Measurements from ENCODE around the gene ABCB7.
"Not testable (repeated sequence)": the region's sequence is repeated elsewhere in the genome, so short reads cannot be mapped to it uniquely, and the experiment has no call there.

ABCB7 gene

GRCh38 chrX:75086731-75087195 lies 69.3 kb downstream of the ABCB7 start:
- DNase-seq, result no peak

DNA sequence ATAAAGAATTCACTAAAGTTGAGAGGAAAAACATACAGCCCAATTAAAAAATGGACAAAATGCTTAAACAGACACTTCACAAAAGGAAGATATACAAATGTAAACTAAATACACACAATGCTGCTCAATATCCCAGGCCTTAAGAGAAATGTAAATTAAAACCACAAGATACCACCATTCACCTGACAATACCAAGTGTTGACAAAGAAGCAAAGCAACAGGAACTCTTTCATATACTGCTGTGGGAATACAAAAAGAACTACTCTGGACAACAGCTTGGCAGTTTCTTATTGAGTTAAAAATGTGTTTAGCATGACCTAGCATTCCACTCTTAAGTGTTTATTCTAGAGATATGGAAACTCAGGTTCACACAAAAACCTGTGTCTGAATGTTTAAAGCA lies 71.3 kb downstream of the ABCB7 start:
- no peak for DNase-seq

GRCh38 chrX:75076429-75076828 lies 79.7 kb downstream of the ABCB7 start:
- DNase-seq, result no peak

DNA sequence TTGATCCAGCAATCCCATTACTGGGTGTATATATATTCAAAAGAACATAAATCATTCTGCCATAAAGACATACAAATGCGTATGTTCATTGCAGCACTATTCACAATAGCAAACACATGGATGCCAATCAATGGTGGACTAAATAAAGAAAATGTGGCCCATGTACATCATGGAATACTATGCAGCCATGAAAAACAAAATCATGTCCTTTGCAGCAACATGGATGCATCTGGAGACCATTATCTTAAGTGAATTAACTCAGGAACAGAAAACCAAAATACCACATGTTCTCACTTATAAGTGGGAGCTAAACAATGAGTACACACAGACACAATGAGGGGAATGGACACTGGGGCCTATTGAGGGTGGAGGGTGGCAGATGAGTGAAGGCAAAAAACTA lies 81.6 kb downstream of the ABCB7 start:
- no peak for DNase-seq

- DNase-seq, result no peak
These were observed 84.7 kb downstream of the ABCB7 start for GRCh38 chrX:75071334-75071733.

DNA sequence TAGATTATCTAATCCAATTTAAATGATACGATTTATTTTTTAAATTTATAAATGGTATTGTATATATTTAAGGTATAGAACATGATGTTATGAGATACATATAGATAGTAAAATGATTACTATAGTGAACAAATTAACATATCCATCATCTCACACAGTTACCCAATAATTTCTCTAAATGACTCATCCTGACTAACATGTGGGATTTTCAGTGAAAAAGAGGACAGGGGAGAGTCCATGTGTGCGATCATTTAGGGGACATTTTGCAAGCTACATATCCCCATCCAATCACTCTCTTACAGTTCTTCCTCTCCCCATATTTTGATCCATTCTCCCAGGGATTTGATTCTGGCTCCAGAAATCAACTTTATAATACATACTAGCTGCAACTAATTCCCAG lies 88.2 kb downstream of the ABCB7 start:
- peak; percentile 32 for DNase-seq

- DNase-seq, result peak; percentile 25
These were observed 94.4 kb downstream of the ABCB7 start for GRCh38 chrX:75061701-75062100.

GRCh38 chrX:75051047-75051446 lies 105.0 kb downstream of the ABCB7 start:
- no peak for DNase-seq

DNA sequence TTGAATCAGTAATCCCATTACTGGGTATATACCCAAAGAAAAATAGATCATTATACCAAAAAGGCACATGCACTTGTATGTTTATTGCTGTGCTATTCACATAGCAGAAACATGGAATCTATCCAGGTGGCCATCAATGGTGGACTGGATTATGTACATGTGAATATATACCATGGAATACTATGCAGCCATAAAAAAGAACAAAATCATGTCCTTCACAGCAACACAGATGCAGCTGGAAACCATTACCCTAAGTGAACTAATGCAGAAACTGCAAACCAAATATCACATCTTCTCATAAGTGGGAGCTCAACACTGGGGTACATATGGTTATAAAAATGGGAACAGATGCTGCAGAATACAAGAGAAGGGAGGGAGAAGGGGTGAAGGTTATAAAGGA lies 110.7 kb downstream of the ABCB7 start:
- DNase-seq, result no peak

DNA sequence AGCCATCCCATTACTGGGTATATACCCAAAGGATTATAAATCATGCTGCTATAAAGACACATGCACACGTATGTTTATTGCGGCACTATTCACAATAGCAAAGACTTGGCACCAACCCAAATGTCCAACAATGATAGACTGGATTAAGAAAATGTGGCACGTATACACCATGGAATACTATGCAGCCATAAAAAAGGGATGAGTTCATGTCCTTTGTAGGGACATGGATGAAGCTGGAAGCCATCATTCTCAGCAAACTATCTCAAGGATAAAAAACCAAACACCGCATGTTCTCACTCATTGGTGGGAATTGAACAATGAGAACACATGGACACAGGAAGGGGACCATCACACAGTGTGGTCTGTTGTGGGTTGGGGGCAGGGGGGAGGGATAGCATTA lies 111.9 kb downstream of the ABCB7 start:
- DNase-seq, result not testable (repeated sequence)

GRCh38 chrX:75038925-75039324 lies 117.2 kb downstream of the ABCB7 start:
- peak; percentile 14 for DNase-seq

All from activated CD4-positive, alpha-beta T cell treated with anti-CD3 and anti-CD28 coated beads, Interleukin-10, Interleukin-2, amounts not matched to agents 100 ng/mL and 50 ng/mL, durations not matched to agents 16 hours and 8 hours (primary cell).